Activated CD4-positive, alpha-beta memory T cell treated with anti-CD3 and anti-CD28 coated beads, Interleukin-2, amount 10 ng/mL, durations not matched to agents 7 days and 5 days (primary cell): ENCODE data around the gene SAG. TPM values are rescaled to one million over a fixed set of nuclear protein-coding genes. Genes with fewer than 3 reads are reported as not detected.

Source experiments
- CTCF ChIA-PET: fragments of 350-600 bp; sonication (Branson Sonifier 250); formaldehyde crosslinking; loops from one replicate; lab custom pipeline; 2021; ENCODE audit warnings: antibody characterized with exemption, inconsistent platforms; lab: Charles Lee
- POLR2A ChIA-PET: fragments of 350-600 bp; sonication (Branson Sonifier 250); formaldehyde crosslinking; loops from one replicate; lab custom pipeline; 2021; ENCODE audit warnings: antibody characterized with exemption; lab: Charles Lee
- DNase-seq: peaks from one replicate; pipeline ENCODE4 v3.0.0-alpha.2; 2020
- H3K27ac Mint-ChIP-seq: one replicate; pipeline ENCODE4 v1.8.0; 2021; ENCODE audit warnings: mild to moderate bottlenecking, mixed read lengths
- H3K27me3 Mint-ChIP-seq: one replicate; pipeline ENCODE4 v1.8.0; 2021; ENCODE audit warnings: mixed read lengths
- H3K36me3 Mint-ChIP-seq: one replicate; pipeline ENCODE4 v1.8.0; 2021; ENCODE audit warnings: low read depth, mixed read lengths
- H3K4me1 Mint-ChIP-seq: one replicate; pipeline ENCODE4 v1.8.0; 2021; ENCODE audit warnings: mixed read lengths
- H3K4me3 Mint-ChIP-seq: one replicate; pipeline ENCODE4 v1.8.0; 2021; ENCODE audit warnings: mild to moderate bottlenecking, mixed read lengths
- H3K9me3 Mint-ChIP-seq: one replicate; pipeline ENCODE4 v1.8.0; 2021; ENCODE audit warnings: mixed read lengths
- total RNA-seq, 2 experiments: library from RNA; stranded (reverse); gene quantifications; one replicate each; pipeline ENCODE4 v1.2.3, GENCODE V29; 2021

SAG gene
- total RNA-seq, 2 experiments from 2014 or later, result 0.10 TPM; not detected in 1

DNA sequence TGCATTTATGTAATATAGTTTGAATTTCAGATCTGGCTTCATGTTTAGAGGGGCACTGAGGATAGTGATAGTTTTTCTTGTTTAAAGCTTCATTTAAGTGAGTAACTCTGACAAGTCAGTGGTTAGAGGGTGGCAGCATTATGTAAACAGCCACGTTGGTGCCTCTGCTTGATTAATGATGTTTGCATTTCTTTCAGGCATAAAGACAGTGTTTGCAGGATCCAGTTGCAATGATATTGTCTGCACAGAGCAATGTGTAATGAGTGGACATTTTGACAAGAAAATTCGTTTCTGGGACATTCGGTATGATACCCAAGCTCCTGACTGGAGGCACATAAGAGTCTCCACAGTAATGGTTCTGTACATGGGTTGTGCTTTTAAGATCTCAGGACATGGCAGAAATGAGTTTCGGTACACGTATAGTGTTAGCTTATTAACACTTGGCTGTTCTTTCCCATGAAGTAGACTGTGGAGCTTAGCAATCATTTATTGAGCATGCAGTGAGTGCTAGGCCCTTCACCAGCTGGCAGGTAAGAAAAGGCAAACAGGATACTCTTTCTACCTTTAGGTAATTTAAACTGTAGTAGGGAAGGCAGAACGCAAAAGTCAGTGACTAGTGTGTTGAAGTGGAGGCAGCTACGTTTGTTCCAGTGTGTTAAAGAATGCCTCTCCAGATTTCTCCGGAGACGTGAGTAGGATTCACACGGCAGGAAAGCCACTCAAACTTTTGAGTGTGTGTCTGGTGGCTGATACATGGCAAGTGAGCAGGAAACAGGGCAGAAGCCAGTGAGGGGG is 17.4 kb upstream of the SAG start:
- ChIA-PET POLR2A (interaction anchor here (1.2 kb wide), 1 partner anchor 10 kb away, joined by 5 read pairs; no protein-coding TSS in a partner anchor), CTCF (no interaction called here)
- Mint-ChIP-seq H3K4me3 (no peak overlapping the region), H3K27me3 (no peaks in the 10 kb centered on the region), H3K9me3 (no peaks in the 10 kb centered on the region), H3K4me1 (no peaks in the 10 kb centered on the region), H3K36me3 (peaks cover 88% of the 10 kb centered on the region), H3K27ac (no peak overlapping the region)
- DNase-seq, result no peak

DNA sequence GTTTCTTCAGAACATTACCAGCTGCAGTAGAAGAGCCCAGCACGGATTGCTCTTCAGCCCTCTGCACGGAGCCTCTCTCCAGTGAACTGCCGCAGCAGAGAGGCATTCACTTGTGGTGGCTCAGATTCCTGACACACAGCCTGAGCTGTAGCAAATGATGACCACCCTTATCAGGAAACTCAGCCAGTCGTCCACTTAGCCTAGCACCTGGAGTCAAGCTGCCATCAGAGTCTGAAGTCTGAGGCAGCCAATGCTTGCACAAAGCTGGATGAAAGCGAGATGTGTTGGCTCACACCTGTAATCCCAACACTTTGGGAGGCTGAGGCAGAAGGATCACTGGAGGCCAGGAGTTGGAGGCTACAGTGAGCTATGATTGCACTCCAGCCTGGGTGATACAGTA is 11.7 kb upstream of the SAG start:
- H3K9me3 Mint-ChIP-seq, result no peaks in the 10 kb centered on the region
- CTCF ChIA-PET, result interaction anchor here (1.7 kb wide), 1 partner anchor 28 kb away, joined by 4 read pairs; no protein-coding TSS in a partner anchor
- H3K4me3 Mint-ChIP-seq, result no peak overlapping the region
- POLR2A ChIA-PET, result interaction anchor here (0.7 to 2.2 kb wide), 3 partner anchors 17 to 55 kb away, joined by 4 to 5 read pairs (median 4); no protein-coding TSS in a partner anchor
- DNase-seq, result no peak
- no peaks in the 10 kb centered on the region for H3K27me3 Mint-ChIP-seq
- H3K27ac Mint-ChIP-seq, result no peak overlapping the region
- H3K36me3 Mint-ChIP-seq, result peaks cover 58% of the 10 kb centered on the region
- H3K4me1 Mint-ChIP-seq, result no peaks in the 10 kb centered on the region

DNA sequence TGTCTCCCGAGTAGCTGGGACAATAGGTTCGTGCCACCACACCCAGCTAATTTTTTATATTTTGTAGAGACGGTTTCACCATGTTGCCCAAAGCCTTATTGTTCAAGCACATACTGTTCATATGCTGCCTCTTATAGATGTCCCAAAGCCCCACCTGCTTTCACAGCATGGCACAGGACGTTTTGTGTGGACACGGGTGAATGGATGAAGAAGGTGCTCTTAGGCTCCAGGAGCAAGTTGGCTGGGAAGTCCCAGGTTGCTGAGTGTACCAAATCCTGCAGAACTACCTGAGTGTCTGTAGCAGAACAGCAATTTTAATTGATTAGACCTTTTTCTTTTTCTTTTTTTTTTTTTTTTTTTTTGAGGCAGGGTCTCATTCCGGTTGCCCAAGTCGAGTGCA is 10.5 kb upstream of the SAG start:
- H3K36me3 Mint-ChIP-seq, result peaks cover 46% of the 10 kb centered on the region
- H3K27ac Mint-ChIP-seq, result no peak overlapping the region
- ChIA-PET POLR2A (interaction anchor here (1.1 to 2.2 kb wide), 2 partner anchors 34 to 63 kb away, joined by 5 read pairs; no protein-coding TSS in a partner anchor), CTCF (interaction anchor here (1.7 kb wide), 1 partner anchor 29 kb away, joined by 4 read pairs; no protein-coding TSS in a partner anchor)
- no peaks in the 10 kb centered on the region for H3K27me3 Mint-ChIP-seq
- H3K4me1 Mint-ChIP-seq, result no peaks in the 10 kb centered on the region
- no peak for DNase-seq
- no peaks in the 10 kb centered on the region for H3K9me3 Mint-ChIP-seq
- no peak overlapping the region for H3K4me3 Mint-ChIP-seq

DNA sequence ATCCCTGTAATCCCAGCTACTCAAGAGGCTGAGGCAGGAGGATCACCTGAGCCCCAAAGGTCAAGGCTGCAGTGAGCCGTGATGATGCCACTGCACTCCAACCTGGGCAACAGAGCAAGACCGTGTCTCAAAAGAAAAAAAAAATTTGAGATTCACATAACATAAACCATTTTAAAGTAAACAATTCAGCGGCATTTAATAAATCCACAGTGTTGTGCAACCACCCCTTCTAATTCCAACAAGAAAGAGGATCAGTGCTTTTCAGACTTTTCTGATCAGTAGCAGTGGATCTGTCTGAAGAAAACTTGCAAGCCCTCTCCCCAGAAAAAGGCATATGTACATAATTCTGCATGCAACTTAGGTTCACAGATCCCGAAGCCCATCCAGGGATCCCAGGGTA is 7.2 kb upstream of the SAG start:
- Mint-ChIP-seq H3K9me3 (no peaks in the 10 kb centered on the region), H3K27me3 (no peaks in the 10 kb centered on the region), H3K27ac (no peak overlapping the region), H3K4me3 (no peak overlapping the region), H3K36me3 (peaks cover 13% of the 10 kb centered on the region), H3K4me1 (no peaks in the 10 kb centered on the region)
- no peak for DNase-seq
- POLR2A ChIA-PET, result no interaction called here
- CTCF ChIA-PET, result no interaction called here

DNA sequence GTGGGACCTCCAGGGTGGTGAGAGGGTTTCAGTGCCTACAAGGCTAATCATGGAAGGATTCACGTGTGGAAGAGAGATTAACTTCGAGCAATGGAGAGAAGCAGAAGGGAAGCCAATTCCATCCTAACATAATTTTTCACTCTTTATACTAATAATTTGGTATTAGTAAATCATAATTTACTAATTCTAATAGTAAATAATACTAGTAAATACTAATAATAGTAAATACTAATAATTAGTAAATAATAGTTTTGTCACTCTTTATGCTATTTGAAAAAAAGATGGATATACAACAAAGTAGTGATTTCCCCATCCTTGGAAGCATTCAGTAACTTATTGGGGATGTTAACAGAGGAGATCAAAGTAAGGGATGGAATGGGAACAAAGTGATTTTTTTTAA is 6.4 kb upstream of the SAG start:
- no peaks in the 10 kb centered on the region for H3K27me3 Mint-ChIP-seq
- H3K36me3 Mint-ChIP-seq, result peaks cover 5% of the 10 kb centered on the region
- CTCF ChIA-PET, result no interaction called here

DNA sequence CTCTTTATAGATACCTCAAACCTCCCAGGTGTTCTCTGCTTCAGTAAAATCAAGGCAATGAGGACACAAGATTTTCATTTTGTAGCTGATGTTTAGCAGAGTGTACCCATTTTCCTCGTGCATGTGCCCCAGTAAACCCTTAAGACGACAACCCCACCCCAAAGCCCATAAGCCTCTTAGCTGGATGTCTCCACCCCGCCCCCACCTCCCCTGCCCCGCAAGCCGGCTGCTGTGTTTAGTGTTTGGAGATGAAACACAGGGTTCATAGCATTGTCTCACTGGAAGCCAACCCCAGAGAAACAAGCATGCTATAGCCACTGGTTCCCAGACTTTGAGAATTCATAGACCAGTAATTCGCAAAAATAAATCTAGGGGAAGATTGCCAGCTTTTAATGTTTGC is 5.8 kb upstream of the SAG start:
- Mint-ChIP-seq H3K36me3 (peaks cover 3% of the 10 kb centered on the region), H3K27me3 (peaks cover 3% of the 10 kb centered on the region), H3K4me1 (no peaks in the 10 kb centered on the region), H3K9me3 (no peaks in the 10 kb centered on the region), H3K27ac (no peak overlapping the region), H3K4me3 (no peak overlapping the region)
- ChIA-PET CTCF (no interaction called here), POLR2A (no interaction called here)
- no peak for DNase-seq

More for the DNA sequence above, 6.4 kb upstream of the SAG start:
- DNase-seq, result no peak
- Mint-ChIP-seq H3K27ac (no peak overlapping the region), H3K9me3 (no peaks in the 10 kb centered on the region), H3K4me1 (no peaks in the 10 kb centered on the region), H3K4me3 (no peak overlapping the region)
- POLR2A ChIA-PET, result no interaction called here

DNA sequence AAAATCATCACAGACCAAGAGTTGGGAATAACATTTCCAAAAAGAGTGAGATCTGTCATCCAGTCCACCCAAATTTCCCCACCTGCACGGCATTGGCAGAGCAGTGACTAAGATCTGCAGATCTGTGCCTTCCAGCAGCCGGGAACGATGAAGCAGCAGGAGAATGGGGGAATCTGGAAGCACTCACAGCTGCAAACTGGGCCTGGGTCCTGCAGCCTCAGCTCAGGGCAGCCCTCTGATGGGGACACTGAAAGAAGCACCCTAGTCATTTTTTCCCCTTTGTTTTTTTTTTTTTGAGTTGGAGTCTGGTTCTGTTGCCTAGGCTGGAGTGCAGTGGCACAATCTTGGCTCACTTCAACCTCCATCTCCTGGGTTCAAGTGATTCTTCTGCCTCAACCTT is 4.4 kb upstream of the SAG start:
- Mint-ChIP-seq H3K9me3 (no peaks in the 10 kb centered on the region), H3K4me1 (no peaks in the 10 kb centered on the region), H3K27ac (no peak overlapping the region), H3K4me3 (no peak overlapping the region), H3K27me3 (peaks cover 3% of the 10 kb centered on the region), H3K36me3 (peaks cover 3% of the 10 kb centered on the region)
- no peak for DNase-seq
- POLR2A ChIA-PET, result no interaction called here
- CTCF ChIA-PET, result interaction anchor here (0.7 kb wide), 1 partner anchor 152 kb away, joined by 4 read pairs; no protein-coding TSS in a partner anchor

DNA sequence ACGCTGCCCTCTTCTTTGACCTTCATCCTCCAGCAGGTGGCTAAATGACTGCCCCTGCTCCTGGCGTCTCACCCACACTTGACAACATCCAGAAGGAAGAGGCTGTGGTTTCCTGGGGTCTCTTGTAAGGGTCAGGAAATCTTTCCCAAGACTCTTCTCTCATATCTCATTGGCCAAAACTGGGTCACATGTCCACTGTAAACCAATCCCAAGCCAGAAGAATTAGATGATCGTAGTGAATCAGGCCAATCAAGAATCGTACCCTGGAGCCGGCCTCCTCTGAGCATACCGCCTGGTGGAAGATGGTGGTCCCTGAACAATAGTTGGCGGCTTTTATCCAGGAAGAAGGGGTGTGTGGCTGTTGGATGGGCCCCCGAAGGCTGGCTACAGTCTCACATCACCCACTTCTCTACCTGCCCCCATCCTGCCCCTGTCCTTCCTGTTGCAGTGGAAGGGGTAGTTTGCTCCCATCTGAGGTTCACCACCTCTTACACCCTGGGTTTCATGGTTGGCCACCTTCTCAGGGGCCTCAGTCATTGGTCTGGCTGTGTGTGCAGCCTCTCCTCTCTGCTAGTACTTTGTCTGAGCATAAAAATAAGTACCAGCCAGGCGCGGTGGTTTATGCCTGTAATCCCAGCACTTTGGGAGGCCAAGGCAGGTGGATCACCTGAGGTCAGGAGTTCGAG is 3.8 kb downstream of the SAG start:
- DNase-seq, result no peak
- Mint-ChIP-seq H3K4me3 (no peak overlapping the region), H3K9me3 (no peaks in the 10 kb centered on the region), H3K27me3 (peaks cover 11% of the 10 kb centered on the region), H3K4me1 (no peaks in the 10 kb centered on the region), H3K27ac (no peak overlapping the region), H3K36me3 (no peaks in the 10 kb centered on the region)
- CTCF ChIA-PET, result no interaction called here
- POLR2A ChIA-PET, result no interaction called here

DNA sequence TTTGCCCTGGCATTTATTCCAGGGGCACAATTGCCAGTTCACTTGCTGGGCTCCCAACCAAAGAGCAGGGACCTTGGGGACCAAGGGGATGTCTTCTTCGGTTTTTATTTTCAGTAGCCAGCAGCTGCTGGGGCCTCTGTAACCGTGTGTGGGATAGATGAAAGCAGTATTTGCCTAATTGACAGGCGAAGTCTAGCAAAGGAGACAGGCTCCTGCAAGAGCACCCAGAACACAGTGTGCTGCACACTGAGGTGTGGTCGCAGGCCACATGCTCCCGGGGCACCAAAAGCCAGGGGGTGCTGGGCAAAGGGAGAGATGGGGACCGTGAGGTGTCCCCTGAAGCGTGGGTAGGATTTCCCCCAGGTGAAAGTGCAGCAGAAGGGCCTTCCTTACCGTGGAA is 5.3 kb downstream of the SAG start:
- Mint-ChIP-seq H3K27me3 (peaks cover 9% of the 10 kb centered on the region), H3K9me3 (no peaks in the 10 kb centered on the region), H3K27ac (no peak overlapping the region), H3K4me3 (no peak overlapping the region), H3K4me1 (no peaks in the 10 kb centered on the region), H3K36me3 (no peaks in the 10 kb centered on the region)
- CTCF ChIA-PET, result no interaction called here
- DNase-seq, result no peak
- POLR2A ChIA-PET, result no interaction called here

DNA sequence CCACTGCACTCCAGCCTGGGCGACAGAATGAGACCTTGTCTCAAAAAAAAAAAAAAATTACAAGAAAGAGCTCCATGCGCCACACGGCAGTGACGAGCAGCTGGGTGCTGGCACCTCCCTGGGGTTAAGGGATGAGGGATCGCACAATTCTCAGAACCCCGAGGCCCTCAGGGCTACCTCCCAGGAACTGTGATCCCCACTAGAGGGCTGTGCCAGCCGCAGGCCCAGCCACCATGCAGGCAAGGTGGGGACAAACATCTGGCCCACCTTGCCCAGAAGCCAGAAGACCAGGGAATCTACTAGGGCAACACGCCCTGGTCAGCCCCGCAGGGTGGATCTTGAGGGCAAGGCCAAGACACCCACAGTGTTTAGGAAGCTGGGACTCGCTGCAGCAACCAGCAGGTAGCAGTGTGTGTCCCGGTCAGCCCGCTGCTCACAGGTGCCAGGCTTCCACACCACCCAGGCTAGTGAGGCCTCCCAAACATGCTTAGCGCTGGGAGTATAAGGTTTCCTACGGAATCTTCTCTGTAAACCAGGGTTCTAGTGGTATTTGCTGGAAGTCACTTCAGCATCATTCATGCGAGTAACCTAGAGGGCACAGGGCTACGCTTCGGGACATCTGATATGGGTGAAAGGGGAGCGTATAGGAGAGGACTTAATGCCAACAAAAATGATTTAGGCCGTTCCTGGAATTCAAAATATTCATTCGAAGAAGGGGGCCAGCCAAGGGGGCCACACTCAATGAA is 6.7 kb downstream of the SAG start:
- POLR2A ChIA-PET, result no interaction called here
- DNase-seq, result no peak
- H3K9me3 Mint-ChIP-seq, result no peaks in the 10 kb centered on the region
- H3K27me3 Mint-ChIP-seq, result peaks cover 15% of the 10 kb centered on the region
- no peak overlapping the region for H3K4me3 Mint-ChIP-seq
- no peak overlapping the region for H3K27ac Mint-ChIP-seq
- no peaks in the 10 kb centered on the region for H3K36me3 Mint-ChIP-seq
- CTCF ChIA-PET, result no interaction called here
- no peaks in the 10 kb centered on the region for H3K4me1 Mint-ChIP-seq

DNA sequence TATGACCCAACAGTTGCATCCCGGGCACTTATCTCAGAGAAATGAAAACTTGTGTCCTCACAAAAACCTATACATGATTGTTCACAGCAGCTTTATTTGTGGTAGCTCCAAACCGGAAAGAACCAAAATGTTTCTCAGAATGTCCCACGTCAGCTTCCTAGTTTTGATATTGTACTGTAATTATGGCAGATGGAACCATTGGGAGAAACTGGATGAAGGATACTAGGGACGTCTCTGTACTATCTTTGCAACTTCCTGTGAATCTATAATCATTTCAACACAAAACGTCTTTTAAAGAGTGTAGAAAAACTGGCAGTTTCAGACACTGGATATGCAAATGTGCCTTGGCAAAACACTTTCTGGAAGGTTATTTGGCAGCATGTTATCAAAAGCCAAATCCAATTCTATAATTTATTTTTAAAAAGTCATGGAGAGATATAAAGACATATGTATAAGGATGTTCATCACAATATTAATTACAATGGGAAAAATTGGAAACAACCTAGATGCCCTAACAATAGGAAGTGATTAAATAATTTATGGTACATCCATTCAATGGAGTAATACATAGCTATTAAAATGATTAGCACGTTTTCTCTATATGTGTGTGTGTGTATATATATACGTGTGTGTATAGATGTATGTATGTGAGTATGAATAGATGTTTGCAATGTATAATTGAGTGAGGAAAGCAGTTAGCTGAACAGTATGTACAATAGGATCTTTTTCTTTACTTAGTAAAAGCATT is 9.8 kb downstream of the SAG start:
- Mint-ChIP-seq H3K9me3 (no peaks in the 10 kb centered on the region), H3K27me3 (peaks cover 25% of the 10 kb centered on the region), H3K4me1 (peaks cover 7% of the 10 kb centered on the region), H3K27ac (no peak overlapping the region), H3K36me3 (no peaks in the 10 kb centered on the region), H3K4me3 (no peak overlapping the region)
- ChIA-PET CTCF (interaction anchor here (1.5 to 1.7 kb wide), 2 partner anchors 9 to 50 kb away, joined by 3 to 5 read pairs; partner anchors contain the start of gene SAG), POLR2A (interaction anchor here (0.8 to 1.5 kb wide), 2 partner anchors 15 to 23 kb away, joined by 4 read pairs; no protein-coding TSS in a partner anchor)
- no peak for DNase-seq

DNA sequence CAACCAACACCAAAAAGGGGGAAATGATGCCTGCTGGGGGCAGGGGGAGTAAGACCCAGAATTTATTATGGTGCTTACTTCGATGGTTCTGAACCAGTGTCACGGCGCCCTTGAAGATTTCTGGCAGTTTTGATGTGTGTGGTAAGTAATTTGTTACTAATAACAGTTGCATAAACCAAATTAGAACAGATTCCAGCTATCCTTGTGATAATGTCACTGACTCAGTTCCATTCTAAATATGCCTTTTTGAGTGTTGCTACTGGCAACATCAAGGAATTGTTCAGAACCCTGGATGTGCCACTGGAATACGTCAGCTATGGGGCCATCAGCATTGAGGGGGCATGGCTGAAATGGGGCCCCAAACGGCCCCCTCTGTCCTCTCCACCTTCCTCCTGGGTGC is 11.6 kb downstream of the SAG start:
- H3K4me3 Mint-ChIP-seq, result no peak overlapping the region
- CTCF ChIA-PET, result no interaction called here
- H3K27me3 Mint-ChIP-seq, result peaks cover 28% of the 10 kb centered on the region
- H3K4me1 Mint-ChIP-seq, result peaks cover 21% of the 10 kb centered on the region
- H3K27ac Mint-ChIP-seq, result no peak overlapping the region
- no peaks in the 10 kb centered on the region for H3K36me3 Mint-ChIP-seq
- DNase-seq, result no peak
- H3K9me3 Mint-ChIP-seq, result no peaks in the 10 kb centered on the region
- POLR2A ChIA-PET, result interaction anchor here (1.1 kb wide), 1 partner anchor 12 kb away, joined by 3 read pairs; no protein-coding TSS in a partner anchor
